Kidney tubule cell (primary cell): Measurements from ENCODE around the gene POLR3GL.
"Not testable (repeated sequence)": the region's sequence is repeated elsewhere in the genome, so short reads cannot be mapped to it uniquely, and the experiment has no call there.

Experiments
- DNase-seq: peaks from one replicate; pipeline ENCODE4 v3.0.0-alpha.2; 2018; ENCODE audit warnings: low spot score

The POLR3GL gene

GRCh38 chr1:146020058-146021049, 55.9 kb downstream of the POLR3GL start:
- DNase-seq: no peak

- no peak for DNase-seq
Observed at GRCh38 chr1:146021050-146021445, 56.6 kb downstream of the POLR3GL start.

- no peak for DNase-seq
Observed at GRCh38 chr1:146021622-146022402, 57.3 kb downstream of the POLR3GL start, which contains the start of gene HJV. Gene HJV (minus strand): TSS chr1:146021735. CDS start chr1:146020231, 1,504 bp downstream.

- DNase-seq: no peak
Observed at GRCh38 chr1:146022403-146023127, 58.1 kb downstream of the POLR3GL start.

GRCh38 chr1:146025787-146026495, 61.5 kb downstream of the POLR3GL start:
- DNase-seq: not testable (repeated sequence)

- DNase-seq: not testable (repeated sequence)
Observed at GRCh38 chr1:146026650-146027049, 62.2 kb downstream of the POLR3GL start.
